Measurements from ENCODE around the gene BSG. TPM values are rescaled to one million over a fixed set of nuclear protein-coding genes. Genes with fewer than 3 reads are reported as not detected.

Gene BSG
- total and polyA plus RNA-seq, 10 of the 15 experiments (the other 5 are each of a cell fraction or from before 2014, with no cell fraction given): 2.8 to 297 (median 199) TPM

DNA sequence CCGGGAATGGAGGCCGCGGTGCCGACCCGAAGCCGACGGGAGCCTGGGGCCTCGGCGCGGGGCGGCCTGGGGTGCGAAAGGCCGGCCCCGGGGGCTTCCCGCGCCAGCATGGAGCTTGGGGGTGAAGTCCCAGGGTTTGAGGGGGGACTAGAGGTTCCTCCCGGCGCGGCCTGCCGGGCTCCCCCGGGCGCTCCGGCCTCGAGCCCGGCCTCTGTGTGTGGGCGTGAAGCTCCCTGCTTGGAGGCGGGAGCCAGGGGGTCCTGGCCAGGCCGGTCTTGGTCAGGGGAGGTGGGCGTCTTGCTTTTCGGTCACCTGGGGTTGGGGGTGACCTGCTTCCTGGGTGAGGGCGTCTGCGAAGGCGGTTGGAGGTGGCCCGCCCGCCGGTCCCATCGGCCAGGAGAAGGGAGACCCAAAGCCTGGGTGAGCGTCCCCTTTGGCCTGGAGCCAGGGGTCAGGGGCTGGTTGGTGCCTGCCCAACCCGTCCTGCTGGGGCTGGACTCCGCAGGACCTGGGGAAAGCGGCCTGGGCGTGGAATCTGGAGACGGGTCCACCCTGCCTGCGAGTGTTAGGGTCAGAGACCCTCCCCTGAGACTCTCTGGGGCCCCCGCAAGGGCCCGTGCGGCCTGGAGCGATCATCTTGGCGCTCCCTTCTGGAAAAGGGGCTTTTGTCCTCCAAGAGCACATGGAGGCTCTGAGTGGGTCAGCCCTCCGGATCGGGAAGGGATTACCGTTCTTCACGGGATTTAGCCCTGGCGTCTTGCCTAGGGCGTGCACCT lies 535 bp downstream of the BSG start:
- Histone ChIP-seq H3K4me1 (ENCODE audit: control insufficient read depth, insufficient read depth, low read length) (peaks cover 3% of the 10 kb centered on the region; the same call in 1 of the 2 replicates), H3K9ac (ENCODE audit: control insufficient read depth, insufficient read depth, low read length) (peak overlapping the region; percentile 91), H3K9me3 (replicated peaks; ENCODE audit: control insufficient read depth, insufficient read depth, low read length) (no peaks in the 10 kb centered on the region), H3K36me3 (ENCODE audit: control insufficient read depth in 2 of 2, insufficient read depth in 2 of 2, low read length in 1 of 2) (peaks cover 0 to 9% of the 10 kb centered on the region in 2 experiments; a peak in 2 of 4 replicates), H2AFZ (ENCODE audit: control insufficient read depth, low read depth, low read length) (no peak overlapping the region; the same call in 1 of the 2 replicates), H3K27me3 (replicated peaks in 1 of 2; ENCODE audit: control insufficient read depth in 2 of 2, insufficient read depth in 2 of 2, low read length in 1 of 2) (no peaks in the 10 kb centered on the region), H3K79me2 (ENCODE audit: control insufficient read depth, insufficient read depth, low read length) (peaks cover 52% of the 10 kb centered on the region), H4K20me1 (ENCODE audit: control insufficient read depth, insufficient read depth) (0 out of 2 replicates have a peak, but pooled peaks cover 5% of the 10 kb centered on the region), H3K4me2 (ENCODE audit: control insufficient read depth, insufficient read depth) (peak overlapping the region; percentile 84), H3K27ac (ENCODE audit: control insufficient read depth, insufficient read depth) (peak overlapping the region; percentile 84), H3K4me3 (peak overlapping the region; percentile 83)
- ChIA-PET CTCF (no interaction called here), RAD21 (ENCODE audit: unreplicated experiment) (interaction anchor here (1.0 kb wide), 1 partner anchor 17 kb away, joined by 4 read pairs; no protein-coding TSS in a partner anchor), POLR2A (interaction anchor here (1.0 kb wide), 2 partner anchors 42 to 63 kb away, joined by 3 to 9 read pairs; no protein-coding TSS in a partner anchor), SMC1A (ENCODE audit: uncharacterized antibody, unreplicated experiment) (no interaction called here)
- 1% methylated on average over 50 of the region's 55 CpGs for WGBS (ENCODE audit: insufficient coverage, insufficient replicate concordance, low lambda C conversion rate, missing lambda C conversion rate)
- ATAC-seq: peak; percentile 4
- in situ Hi-C loops (cut with MboI) (no loop called here), intact Hi-C loops (cut with micrococcal nuclease; ENCODE audit: unreplicated experiment) (loop anchor here (2.0 to 5.0 kb wide), 3 partner anchors 41 to 224 kb away; partner anchors contain the start of genes CDC34, POLRMT and PTBP1)
- FAIRE-seq: no peak
- BruUV-seq (replicated peaks): TSS peak; percentile 80
- DNase-seq (ENCODE audit: low read depth, low spot score): no peak
- TF ChIP-seq IRF4 (IDR thresholded peaks at IDR 0.05; ENCODE audit: low read depth, low read length) (no peak), CEBPB (IDR thresholded peaks at IDR 0.05; ENCODE audit: borderline replicate concordance in 1 of 2, low read depth in 2 of 2, low read length in 2 of 2) (no peak), EGR1 (IDR thresholded peaks at IDR 0.05; ENCODE audit: borderline replicate concordance in 1 of 2, low read depth in 2 of 2, low read length in 2 of 2) (peak in 1 of 2 experiments; percentile 66; a peak in 1 of 3 replicates), TCF7 (IDR thresholded peaks at IDR 0.05; ENCODE audit: borderline replicate concordance) (no peak), SREBF2 (IDR thresholded peaks at IDR 0.05; ENCODE audit: low read length) (no peak), ATF7 (IDR thresholded peaks at IDR 0.05; ENCODE audit: low read depth) (no peak), SIX5 (IDR thresholded peaks at IDR 0.05; ENCODE audit: low read depth, low read length, severe bottlenecking) (no peak), NFYA (IDR thresholded peaks at IDR 0.05; ENCODE audit: borderline replicate concordance, low read depth, low read length) (no peak), CBFB (IDR thresholded peaks at IDR 0.05; ENCODE audit: low read depth) (no peak), SREBF1 (IDR thresholded peaks at IDR 0.05; ENCODE audit: low read length) (no peak), ZNF274 (IDR thresholded peaks at IDR 0.05; ENCODE audit: insufficient read depth, insufficient read length) (no peak), PAX5 (IDR thresholded peaks at IDR 0.05; ENCODE audit: borderline replicate concordance, low read depth, low read length) (no peak), ZSCAN29 (IDR thresholded peaks at IDR 0.05) (no peak), POLR2A (IDR thresholded peaks at IDR 0.05; ENCODE audit: low read depth, low read length) (no peak), ETV6 (conservative IDR thresholded peaks at IDR 0.05 in 1 of 2, IDR thresholded peaks at IDR 0.05 in 1 of 2; ENCODE audit: borderline replicate concordance in 1 of 2, low read depth in 1 of 2) (no peak)
- TF ChIP-seq, protein P1, sequence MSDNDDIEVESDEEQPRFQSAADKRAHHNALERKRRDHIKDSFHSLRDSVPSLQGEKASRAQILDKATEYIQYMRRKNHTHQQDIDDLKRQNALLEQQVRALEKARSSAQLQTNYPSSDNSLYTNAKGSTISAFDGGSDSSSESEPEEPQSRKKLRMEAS (IDR thresholded peaks at IDR 0.05; ENCODE audit: low read depth, low read length): no peak
- TF ChIP-seq, protein P2, sequence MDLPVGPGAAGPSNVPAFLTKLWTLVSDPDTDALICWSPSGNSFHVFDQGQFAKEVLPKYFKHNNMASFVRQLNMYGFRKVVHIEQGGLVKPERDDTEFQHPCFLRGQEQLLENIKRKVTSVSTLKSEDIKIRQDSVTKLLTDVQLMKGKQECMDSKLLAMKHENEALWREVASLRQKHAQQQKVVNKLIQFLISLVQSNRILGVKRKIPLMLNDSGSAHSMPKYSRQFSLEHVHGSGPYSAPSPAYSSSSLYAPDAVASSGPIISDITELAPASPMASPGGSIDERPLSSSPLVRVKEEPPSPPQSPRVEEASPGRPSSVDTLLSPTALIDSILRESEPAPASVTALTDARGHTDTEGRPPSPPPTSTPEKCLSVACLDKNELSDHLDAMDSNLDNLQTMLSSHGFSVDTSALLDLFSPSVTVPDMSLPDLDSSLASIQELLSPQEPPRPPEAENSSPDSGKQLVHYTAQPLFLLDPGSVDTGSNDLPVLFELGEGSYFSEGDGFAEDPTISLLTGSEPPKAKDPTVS (IDR thresholded peaks at IDR 0.05; ENCODE audit: low read depth, low read length): no peak
- TF ChIP-seq, protein P3, sequence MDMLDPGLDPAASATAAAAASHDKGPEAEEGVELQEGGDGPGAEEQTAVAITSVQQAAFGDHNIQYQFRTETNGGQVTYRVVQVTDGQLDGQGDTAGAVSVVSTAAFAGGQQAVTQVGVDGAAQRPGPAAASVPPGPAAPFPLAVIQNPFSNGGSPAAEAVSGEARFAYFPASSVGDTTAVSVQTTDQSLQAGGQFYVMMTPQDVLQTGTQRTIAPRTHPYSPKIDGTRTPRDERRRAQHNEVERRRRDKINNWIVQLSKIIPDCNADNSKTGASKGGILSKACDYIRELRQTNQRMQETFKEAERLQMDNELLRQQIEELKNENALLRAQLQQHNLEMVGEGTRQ (IDR thresholded peaks at IDR 0.05; ENCODE audit: borderline replicate concordance, low read depth, low read length): no peak
- TF ChIP-seq, protein P4, sequence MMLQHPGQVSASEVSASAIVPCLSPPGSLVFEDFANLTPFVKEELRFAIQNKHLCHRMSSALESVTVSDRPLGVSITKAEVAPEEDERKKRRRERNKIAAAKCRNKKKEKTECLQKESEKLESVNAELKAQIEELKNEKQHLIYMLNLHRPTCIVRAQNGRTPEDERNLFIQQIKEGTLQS (IDR thresholded peaks at IDR 0.05; ENCODE audit: borderline replicate concordance, extremely low read depth, low read depth, low read length): no peak
- TF ChIP-seq, protein P5, sequence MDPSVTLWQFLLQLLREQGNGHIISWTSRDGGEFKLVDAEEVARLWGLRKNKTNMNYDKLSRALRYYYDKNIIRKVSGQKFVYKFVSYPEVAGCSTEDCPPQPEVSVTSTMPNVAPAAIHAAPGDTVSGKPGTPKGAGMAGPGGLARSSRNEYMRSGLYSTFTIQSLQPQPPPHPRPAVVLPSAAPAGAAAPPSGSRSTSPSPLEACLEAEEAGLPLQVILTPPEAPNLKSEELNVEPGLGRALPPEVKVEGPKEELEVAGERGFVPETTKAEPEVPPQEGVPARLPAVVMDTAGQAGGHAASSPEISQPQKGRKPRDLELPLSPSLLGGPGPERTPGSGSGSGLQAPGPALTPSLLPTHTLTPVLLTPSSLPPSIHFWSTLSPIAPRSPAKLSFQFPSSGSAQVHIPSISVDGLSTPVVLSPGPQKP (IDR thresholded peaks at IDR 0.05; ENCODE audit: low read depth, low read length): no peak
